Type B pancreatic cell (in vitro differentiated cells): ENCODE data around the gene STAG2. TPM values are rescaled to one million over a fixed set of nuclear protein-coding genes. Genes with fewer than 3 reads are reported as not detected.

Source experiments
- DNase-seq: peaks from one replicate; pipeline ENCODE4 v3.0.0; 2021; ENCODE audit warnings: mixed read lengths; ENCODE audit not compliant: unreplicated experiment; ENCODE audit errors: extremely low spot score
- H3K27ac Mint-ChIP-seq: 2 replicates; pipeline ENCODE4 v1.8.0; 2021; ENCODE audit warnings: mild to moderate bottlenecking, mixed read lengths
- H3K27me3 Mint-ChIP-seq: 2 replicates; pipeline ENCODE4 v1.8.0; 2021; ENCODE audit warnings: mixed read lengths
- H3K36me3 Mint-ChIP-seq: 2 replicates; pipeline ENCODE4 v1.8.0; 2021; ENCODE audit warnings: mixed read lengths
- H3K4me1 Mint-ChIP-seq: one replicate; pipeline ENCODE4 v1.8.0; 2021; ENCODE audit warnings: mixed read lengths; ENCODE audit not compliant: unreplicated experiment
- H3K4me3 Mint-ChIP-seq: 2 replicates; pipeline ENCODE4 v1.8.0; 2021; ENCODE audit warnings: mild to moderate bottlenecking, mixed read lengths
- H3K9me3 Mint-ChIP-seq: 2 replicates; pipeline ENCODE4 v1.8.0; 2021; ENCODE audit warnings: mixed read lengths
- CTCF ChIP-seq: fragments of 200-600 bp; sonication (generic); conservative IDR thresholded peaks from 2 replicates; pipeline ENCODE4 v1.5.0; 2021; ENCODE audit warnings: antibody characterized with exemption, mild to moderate bottlenecking
- total RNA-seq: library from RNA; stranded (reverse); gene quantifications from 2 replicates; pipeline ENCODE4 v1.2.1, GENCODE V29; 2021; ENCODE audit warnings: low replicate concordance

The STAG2 gene
- total RNA-seq, 1 donor from 2014 or later, result 62.5 TPM

DNA sequence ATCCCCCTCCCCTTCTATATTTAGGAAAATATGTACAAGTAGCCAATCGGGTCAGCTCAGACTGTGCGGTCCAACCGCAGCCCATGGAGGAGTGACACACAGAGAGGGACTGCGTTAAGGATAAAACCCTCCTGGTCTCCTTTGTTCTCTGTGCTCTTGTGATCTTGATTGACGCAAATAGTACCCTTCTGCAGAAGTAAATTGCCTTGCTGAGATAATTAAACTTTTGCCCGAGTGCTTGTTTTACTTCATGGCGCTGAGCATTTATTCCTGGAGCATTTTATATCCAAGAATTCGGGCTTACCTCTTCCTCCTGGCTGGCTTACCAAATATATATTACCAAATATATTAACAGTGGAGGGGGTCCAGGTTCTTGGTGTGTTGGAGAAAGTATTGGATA lies 184.2 kb downstream of the STAG2 start:
- Mint-ChIP-seq H3K4me3 (no peak overlapping the region), H3K27me3 (no peaks in the 10 kb centered on the region), H3K36me3 (no peaks in the 10 kb centered on the region), H3K9me3 (peaks cover 5% of the 10 kb centered on the region), H3K27ac (no peak overlapping the region), H3K4me1 (no peaks in the 10 kb centered on the region)
- DNase-seq, result no peak
- TF ChIP-seq CTCF, result no peak

DNA sequence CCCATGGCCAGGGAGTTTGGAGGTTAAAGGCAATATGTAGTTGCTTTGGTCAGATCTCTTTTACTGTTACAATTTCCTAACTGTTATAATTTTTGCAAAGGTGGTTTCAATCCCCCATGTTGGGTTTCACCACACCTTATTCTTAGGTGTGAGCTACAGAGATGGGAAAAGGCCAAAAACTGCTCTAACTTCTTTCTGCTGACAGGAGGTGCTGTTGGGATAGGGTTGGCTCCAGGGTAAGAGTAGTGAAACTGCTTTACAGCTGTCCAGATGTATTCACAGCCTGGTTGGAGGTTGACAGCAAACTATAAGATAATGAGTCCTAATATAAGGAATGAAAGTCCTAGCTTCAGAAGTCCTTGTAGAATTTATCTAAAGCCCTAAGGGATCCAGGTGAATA lies 189.7 kb downstream of the STAG2 start:
- H3K27me3 Mint-ChIP-seq, result no peaks in the 10 kb centered on the region
- no peaks in the 10 kb centered on the region for H3K4me1 Mint-ChIP-seq
- H3K9me3 Mint-ChIP-seq, result peaks cover 5% of the 10 kb centered on the region
- no peak for TF ChIP-seq CTCF
- no peaks in the 10 kb centered on the region for H3K36me3 Mint-ChIP-seq
- no peak overlapping the region for H3K4me3 Mint-ChIP-seq
- H3K27ac Mint-ChIP-seq, result no peak overlapping the region
- DNase-seq, result no peak

Other genes starting within 250 kb of the STAG2 start
- 80.5 and 96.2 TPM in 2 replicates for gene THOC2, start 228.7 kb upstream of the STAG2 start, total RNA-seq
- 34.4 and 37.3 TPM in 2 replicates for gene XIAP, start 101.7 kb upstream of the STAG2 start, total RNA-seq